Stimulated activated CD8-positive, alpha-beta memory T cell treated with anti-CD3 and anti-CD28 coated beads, Interleukin-15, amount 100 ng/mL, for 24 hours (primary cell): ENCODE data around the gene PTTG1IP.

Experiments
- DNase-seq: peaks from one replicate; pipeline ENCODE4 v3.0.0-alpha.2; 2020; ENCODE audit warnings: low read depth

The PTTG1IP gene

GRCh38 chr21:44895859-44896258 lies 22.4 kb upstream of the PTTG1IP start:
- no peak for DNase-seq

GRCh38 chr21:44894687-44895302 lies 21.3 kb upstream of the PTTG1IP start:
- no peak for DNase-seq

GRCh38 chr21:44893948-44894656 lies 20.6 kb upstream of the PTTG1IP start:
- no peak for DNase-seq

DNA sequence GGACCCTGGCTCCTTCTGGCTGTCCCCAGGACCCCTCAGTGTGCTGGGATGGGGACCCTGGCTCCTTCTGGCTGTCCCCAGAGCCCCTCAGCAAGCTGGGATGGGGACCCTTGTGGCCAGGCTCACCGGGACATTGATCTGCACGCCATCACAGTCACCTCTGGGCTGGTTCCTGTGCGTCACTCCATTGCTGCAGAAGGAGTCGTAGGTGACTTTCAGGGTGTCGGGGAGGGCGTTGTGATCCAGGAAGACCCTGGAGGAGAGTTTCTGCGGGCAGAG lies 19.7 kb upstream of the PTTG1IP start:
- DNase-seq = no peak

- peak; percentile 59 for DNase-seq
Observed at GRCh38 chr21:44892536-44893277, 19.2 kb upstream of the PTTG1IP start.

GRCh38 chr21:44892095-44892494 lies 18.6 kb upstream of the PTTG1IP start:
- DNase-seq = no peak

DNA sequence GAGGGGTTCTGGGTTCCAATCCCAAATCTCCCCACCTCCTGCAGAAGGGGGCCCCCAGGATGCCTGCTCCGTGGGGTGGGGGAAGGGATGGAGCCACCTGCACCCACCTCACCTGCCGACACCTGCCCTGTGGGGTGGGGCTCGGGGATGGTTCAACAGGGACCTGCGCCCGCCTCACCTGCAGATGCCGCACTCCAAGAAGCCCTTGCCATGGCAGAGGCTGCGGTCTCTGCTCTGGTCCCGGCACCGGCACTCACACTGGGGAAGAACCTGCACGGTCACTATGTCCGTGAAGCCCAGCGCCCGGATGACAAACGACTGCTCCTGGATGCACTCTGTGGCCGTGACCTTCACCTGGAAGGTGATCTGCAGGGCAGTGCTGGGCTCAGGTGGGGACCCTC lies 18.1 kb upstream of the PTTG1IP start:
- no peak for DNase-seq

- DNase-seq = no peak
Observed at GRCh38 chr21:44890961-44891541, 17.6 kb upstream of the PTTG1IP start.

DNA sequence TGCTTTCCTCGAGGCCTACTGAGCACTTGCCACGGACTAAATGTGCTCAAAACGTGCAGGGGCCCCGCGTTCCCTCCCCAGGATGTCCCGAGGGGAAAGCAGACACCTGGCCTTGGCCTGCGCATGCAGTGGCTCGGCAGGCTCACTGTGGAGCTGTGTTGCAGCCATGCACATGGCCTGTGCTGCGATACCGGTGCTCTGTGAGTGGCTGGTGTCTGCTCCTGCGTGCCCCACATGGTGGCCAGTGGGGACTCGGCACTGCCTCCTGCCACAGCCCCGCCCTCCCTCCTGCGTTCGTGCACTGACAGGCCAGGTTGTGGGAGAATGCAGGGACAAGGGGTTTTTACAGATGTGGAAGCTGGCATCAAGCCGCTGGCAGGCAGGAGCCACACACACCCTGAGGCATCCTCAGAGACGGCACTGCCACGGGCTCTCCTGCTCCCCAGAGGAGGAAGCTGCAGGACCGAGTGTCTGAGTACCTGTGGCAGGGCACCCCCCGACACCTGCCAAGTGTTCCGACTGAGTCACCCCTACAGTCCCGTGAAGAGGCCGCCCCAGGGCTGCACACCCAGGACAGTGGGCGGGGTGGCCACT lies 16.9 kb upstream of the PTTG1IP start:
- no peak for DNase-seq

- DNase-seq = no peak
Observed at GRCh38 chr21:44889625-44890337, 16.3 kb upstream of the PTTG1IP start.

GRCh38 chr21:44888581-44889550 lies 15.4 kb upstream of the PTTG1IP start:
- DNase-seq = no peak

GRCh38 chr21:44887807-44888580 lies 14.5 kb upstream of the PTTG1IP start:
- no peak for DNase-seq

DNA sequence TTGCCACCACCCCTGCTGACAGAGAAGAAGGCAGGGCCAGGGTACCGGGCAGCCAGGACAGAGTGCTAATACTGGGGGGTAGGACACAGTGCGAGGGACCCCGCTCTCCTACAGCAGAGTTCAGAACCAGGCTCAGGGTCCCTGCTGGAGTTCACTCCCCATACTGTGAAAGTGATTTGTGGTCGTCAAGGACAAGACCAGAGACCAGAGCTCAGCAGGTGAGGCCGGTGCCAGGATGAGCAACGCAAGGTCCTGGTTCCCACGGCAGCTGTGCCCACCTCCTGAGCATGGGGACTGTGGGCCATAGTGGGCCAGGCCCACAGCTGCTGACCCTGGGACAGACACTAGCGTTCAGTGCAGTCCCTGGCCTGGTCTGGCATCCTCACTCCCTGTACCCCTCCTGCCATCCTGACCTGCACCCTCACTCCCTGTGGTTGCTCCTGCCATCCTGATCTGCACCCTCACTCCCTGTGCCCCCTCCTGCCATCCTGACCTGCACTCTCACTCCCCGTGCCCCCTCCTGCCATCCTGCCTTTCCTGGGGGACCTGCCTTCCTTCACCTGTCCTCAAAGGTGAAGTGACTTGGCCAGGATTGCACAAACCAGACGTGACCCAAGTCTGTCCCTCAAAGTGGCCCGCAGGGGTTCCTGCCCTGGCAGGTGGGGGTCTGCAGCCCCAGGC lies 13.8 kb upstream of the PTTG1IP start:
- DNase-seq = no peak

DNA sequence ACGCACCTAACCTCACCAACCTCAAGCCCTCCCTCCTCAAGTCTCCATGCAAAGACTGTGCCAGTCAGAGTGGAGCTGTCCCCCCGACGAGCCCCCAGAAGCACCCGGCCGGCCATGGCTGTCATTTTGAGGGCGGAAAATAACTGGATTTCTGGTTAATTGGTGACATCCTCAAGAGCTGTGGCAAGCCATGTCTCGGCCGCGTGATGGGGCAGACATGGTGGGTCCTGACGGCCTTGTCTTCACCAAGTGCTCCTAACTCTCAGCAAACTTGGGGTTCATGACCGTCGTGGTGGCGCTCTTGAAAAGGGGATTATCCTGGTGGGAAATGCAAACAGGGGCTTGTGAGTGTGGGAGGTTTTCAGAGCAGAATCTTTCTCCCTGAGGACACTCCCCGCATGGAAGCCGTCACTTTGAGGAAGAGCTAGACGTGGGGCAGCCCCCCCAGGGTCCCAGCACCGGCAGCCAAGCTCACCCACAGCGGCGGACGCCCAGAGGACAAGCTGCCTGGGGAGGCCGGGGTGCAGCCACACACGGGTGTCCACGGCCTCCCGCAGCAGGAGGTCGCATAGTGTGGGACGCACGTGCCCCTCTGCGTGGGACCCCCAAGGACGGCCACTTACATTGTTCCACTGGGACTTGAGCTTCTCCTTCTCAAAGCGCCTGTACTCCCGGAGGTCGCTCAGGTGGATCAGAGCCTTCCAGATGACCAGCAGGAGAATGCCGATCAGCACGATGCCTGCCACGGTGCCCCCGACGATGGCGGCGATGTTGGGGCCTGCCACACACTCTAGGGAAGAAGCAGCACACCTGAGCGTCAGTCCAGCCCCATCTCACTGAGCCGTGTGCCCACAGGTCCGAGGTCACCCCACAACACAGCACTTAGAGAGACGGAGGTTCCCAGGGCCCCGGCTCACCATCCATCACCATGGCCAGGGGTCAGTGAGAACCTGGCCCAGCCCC lies 12.9 kb upstream of the PTTG1IP start:
- no peak for DNase-seq

GRCh38 chr21:44885615-44886014 lies 12.1 kb upstream of the PTTG1IP start:
- DNase-seq = no peak

GRCh38 chr21:44884097-44884496 lies 10.6 kb upstream of the PTTG1IP start:
- DNase-seq = no peak

DNA sequence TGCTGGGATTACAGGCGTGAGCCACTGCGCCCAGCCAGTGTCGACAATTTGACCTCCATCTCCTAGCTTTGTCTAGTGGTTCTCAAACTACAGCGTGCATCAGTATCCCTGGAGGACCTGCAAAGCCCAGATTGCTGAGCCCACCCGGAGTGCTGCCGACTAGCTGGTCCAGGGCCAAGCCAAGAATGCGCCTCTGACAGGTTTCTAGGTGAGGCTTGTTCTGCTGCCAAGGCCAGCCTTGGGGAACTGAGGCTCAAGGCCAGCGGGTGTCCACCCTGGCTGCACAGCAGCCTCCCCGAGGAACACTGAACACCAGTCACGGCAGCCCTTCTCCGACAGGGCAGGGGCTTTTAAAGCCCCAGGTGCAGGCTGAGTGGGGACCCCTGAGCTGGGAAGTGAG lies 9.8 kb upstream of the PTTG1IP start:
- no peak for DNase-seq

DNA sequence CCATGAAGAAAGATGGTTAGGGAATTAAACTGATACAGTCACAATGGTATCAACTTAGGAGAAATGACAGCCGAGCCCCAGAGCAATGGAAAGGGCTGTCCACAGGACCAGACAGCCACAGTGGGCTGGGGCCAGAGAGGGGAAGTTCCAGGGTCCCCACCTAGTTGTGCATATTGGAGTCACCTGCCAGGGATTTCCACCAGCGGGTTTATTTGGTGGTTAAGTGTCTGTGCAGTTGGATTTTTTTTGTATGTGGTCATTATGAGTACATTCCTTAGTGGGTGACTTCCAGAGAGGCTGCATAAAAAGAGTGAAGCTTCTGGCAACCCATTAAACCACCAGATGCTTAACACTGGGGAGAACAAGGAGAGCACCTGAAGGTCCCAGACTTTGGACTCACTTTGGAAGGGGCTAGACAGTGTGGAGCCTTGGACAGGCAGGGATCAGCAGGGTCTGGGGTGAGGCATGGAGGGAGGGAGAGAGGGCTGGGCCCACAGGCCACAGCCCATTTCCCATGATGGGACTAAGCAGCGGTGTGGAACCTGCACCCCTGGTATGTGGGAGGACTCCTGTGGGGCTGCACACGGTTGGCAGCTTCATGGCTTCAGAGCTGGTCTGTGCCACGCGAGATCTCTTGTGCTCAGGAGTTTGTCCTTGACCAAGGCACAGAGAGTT lies 7.8 kb upstream of the PTTG1IP start:
- DNase-seq = no peak
